Measurements from ENCODE around the gene BEGAIN.

DNA sequence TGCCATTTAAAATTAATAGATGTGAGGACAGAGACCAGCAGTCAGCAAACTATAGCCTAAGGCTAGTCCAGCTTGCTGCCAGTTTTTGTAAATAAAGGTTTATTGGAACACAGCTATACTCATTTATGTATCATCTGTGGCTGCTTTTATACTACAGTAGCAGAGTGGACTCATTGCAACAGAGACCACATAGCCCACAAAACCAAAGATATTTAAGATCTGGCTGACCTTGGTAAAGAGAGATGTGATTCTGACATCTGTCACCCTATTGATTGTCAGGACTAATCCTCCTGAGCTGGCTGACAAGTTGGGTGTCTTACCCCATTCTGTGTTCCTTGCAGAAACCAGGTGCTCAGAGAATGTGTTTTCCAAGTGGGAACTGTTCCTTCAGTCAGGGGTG is 99.9 kb downstream of the BEGAIN start:
- TF ChIP-seq, protein P1, sequence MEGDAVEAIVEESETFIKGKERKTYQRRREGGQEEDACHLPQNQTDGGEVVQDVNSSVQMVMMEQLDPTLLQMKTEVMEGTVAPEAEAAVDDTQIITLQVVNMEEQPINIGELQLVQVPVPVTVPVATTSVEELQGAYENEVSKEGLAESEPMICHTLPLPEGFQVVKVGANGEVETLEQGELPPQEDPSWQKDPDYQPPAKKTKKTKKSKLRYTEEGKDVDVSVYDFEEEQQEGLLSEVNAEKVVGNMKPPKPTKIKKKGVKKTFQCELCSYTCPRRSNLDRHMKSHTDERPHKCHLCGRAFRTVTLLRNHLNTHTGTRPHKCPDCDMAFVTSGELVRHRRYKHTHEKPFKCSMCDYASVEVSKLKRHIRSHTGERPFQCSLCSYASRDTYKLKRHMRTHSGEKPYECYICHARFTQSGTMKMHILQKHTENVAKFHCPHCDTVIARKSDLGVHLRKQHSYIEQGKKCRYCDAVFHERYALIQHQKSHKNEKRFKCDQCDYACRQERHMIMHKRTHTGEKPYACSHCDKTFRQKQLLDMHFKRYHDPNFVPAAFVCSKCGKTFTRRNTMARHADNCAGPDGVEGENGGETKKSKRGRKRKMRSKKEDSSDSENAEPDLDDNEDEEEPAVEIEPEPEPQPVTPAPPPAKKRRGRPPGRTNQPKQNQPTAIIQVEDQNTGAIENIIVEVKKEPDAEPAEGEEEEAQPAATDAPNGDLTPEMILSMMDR (IDR thresholded peaks at IDR 0.05): no peak
- no peak for TF ChIP-seq EP300 (IDR thresholded peaks at IDR 0.05)
